Activated T-cell treated with anti-CD3 and anti-CD28 coated beads, Interleukin-2, amount 50 U/mL, for 72 hours (primary cell): Measurements from ENCODE around the gene IKZF2. TPM values are rescaled to one million over a fixed set of nuclear protein-coding genes. Genes with fewer than 3 reads are reported as not detected.
A peak's percentile ranks its signal among the peaks of the same experiment; 100 is the strongest.

Experiments
- ATAC-seq, 2 donors: fragments of 150-1000 bp; cut with Tn5 transposase; replicated peaks in 1 of 2; 2 replicates each; pipeline ENCODE4 v1.10.0; 2021; ENCODE audit warnings: moderate library complexity in 2 of 2, mild to moderate bottlenecking in 1 of 2
- DNase-seq, 2 donors: peaks; one replicate each; pipeline ENCODE4 v3.0.0; 2021 to 2022; ENCODE audit warnings: mixed read lengths in 1 of 2
- H3K27ac Mint-ChIP-seq: one replicate; pipeline ENCODE4 v1.8.0; 2022; ENCODE audit warnings: mild to moderate bottlenecking, moderate library complexity, mixed read lengths
- H3K27me3 Mint-ChIP-seq: one replicate; pipeline ENCODE4 v1.8.0; 2022; ENCODE audit warnings: low read depth, mixed read lengths
- H3K36me3 Mint-ChIP-seq, 2 donors: one replicate each; pipeline ENCODE4 v1.8.0; 2022; ENCODE audit warnings: mixed read lengths in 2 of 2, mild to moderate bottlenecking in 1 of 2; ENCODE audit not compliant: insufficient read depth in 2 of 2
- H3K4me1 Mint-ChIP-seq: one replicate; pipeline ENCODE4 v1.8.0; 2022; ENCODE audit warnings: low read depth, mixed read lengths
- H3K4me3 Mint-ChIP-seq, 2 donors: one replicate each; pipeline ENCODE4 v1.8.0; 2022; ENCODE audit warnings: mild to moderate bottlenecking in 2 of 2, mixed read lengths in 2 of 2, moderate library complexity in 2 of 2
- H3K9me3 Mint-ChIP-seq, 2 donors: one replicate each; pipeline ENCODE4 v1.8.0; 2022; ENCODE audit warnings: mixed read lengths in 2 of 2
- total RNA-seq, 2 donors: library from RNA; stranded (reverse); gene quantifications; one replicate each; pipeline ENCODE4 v1.2.3, GENCODE V29; 2022

IKZF2 gene
- total RNA-seq, 2 donors from 2014 or later: 9.8 to 19.1 TPM

DNA sequence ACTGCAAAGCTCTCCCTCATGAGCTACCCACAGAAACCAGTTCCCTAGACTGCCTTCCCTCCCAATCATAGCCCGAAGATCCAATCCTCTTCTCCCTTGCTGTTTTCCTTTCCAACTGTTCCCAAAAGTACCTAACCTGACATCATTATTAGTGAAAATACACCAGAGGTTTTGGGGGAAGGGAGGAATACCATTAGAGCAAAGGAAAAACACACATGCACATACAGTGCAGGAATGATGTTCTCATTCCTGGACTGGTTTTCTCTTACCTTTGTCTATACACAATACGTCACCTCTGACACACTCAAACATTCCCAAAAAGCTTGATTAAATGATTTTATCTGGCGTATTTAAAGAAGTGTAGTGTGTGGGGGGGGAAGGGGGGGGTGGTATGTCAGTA lies 46.2 kb downstream of the IKZF2 start:
- H3K27me3 Mint-ChIP-seq: peaks cover 8% of the 10 kb centered on the region
- peaks cover 35% of the 10 kb centered on the region for H3K4me1 Mint-ChIP-seq
- H3K9me3 Mint-ChIP-seq: no peaks in the 10 kb centered on the region
- DNase-seq: no peak
- H3K4me3 Mint-ChIP-seq: peak overlapping the region; percentile 42 to 63
- H3K36me3 Mint-ChIP-seq: no peaks in the 10 kb centered on the region
- peak overlapping the region; percentile 14 for H3K27ac Mint-ChIP-seq
- no peak for ATAC-seq

DNA sequence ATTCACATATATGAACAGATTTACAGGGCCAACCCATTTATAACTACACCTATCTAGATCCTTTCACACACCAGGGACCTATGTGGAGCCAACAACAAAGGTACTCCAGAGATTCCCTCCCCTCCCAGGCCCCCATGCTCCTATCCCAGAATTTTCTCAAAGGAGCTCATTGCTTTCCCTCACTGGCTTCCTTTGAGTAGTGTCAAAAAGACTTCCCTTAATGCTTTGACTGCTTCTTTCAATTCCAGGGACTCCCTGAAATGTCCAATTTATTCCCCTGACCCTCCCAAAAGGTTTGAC lies 46.6 kb downstream of the IKZF2 start:
- Mint-ChIP-seq H3K27ac (peak overlapping the region; percentile 14), H3K4me1 (peaks cover 35% of the 10 kb centered on the region)

DNA sequence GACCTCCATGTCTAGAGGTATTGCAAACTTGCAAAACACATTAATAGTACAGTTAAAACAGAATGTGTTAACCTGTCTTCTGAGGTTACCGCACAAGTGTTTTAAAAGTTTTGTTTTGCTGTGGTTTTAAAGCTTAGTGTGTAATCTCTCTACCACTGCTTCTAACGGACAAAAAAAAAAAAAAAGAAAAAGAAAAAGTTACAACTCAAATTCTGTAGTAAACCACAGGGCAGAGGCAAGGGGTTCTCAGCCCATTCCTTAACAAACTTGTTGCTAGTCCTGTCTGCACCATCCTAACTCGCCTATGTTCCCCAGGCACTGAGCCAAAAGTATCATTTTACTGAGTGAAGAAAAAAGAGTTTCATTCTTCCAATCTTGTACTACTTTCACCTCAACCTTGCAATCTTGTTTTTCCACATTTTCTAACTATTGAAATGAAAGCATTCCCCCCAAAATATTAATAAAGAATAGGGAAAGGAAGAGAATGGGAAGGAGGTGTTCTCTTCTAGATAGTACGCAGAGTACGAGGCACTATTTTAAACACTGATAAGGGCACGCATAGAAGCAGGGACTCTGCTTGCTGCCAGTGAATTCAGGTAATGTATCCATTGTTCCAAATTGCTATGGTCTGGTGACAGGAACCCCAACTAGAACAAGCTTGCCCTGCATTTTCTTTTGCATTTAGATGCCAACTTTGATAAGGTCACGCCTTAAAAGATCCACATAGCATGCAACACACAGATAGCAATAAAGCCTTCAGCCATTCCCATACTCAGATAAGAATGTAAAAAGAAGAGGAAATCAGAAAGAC lies 47.1 kb downstream of the IKZF2 start:
- DNase-seq: no peak

More for the DNA sequence above, 46.6 kb downstream of the IKZF2 start:
- H3K9me3 Mint-ChIP-seq: no peaks in the 10 kb centered on the region
- H3K36me3 Mint-ChIP-seq: no peaks in the 10 kb centered on the region
- H3K4me3 Mint-ChIP-seq: peak overlapping the region; percentile 42 to 63
- DNase-seq: no peak
- ATAC-seq: no peak
- H3K27me3 Mint-ChIP-seq: peaks cover 8% of the 10 kb centered on the region

GRCh38 chr2:213101692-213102460 lies 49.5 kb downstream of the IKZF2 start:
- peak overlapping the region in 1 of 2 donors; percentile 65 for H3K4me3 Mint-ChIP-seq
- peak; percentile 53 to 67 for ATAC-seq
- H3K27me3 Mint-ChIP-seq: peaks cover 8% of the 10 kb centered on the region
- H3K4me1 Mint-ChIP-seq: peaks cover 33% of the 10 kb centered on the region
- no peaks in the 10 kb centered on the region for H3K36me3 Mint-ChIP-seq
- H3K27ac Mint-ChIP-seq: peak overlapping the region; percentile 87
- H3K9me3 Mint-ChIP-seq: no peaks in the 10 kb centered on the region
- DNase-seq: no peak

More for the DNA sequence above, 47.1 kb downstream of the IKZF2 start:
- Mint-ChIP-seq H3K4me1 (peaks cover 35% of the 10 kb centered on the region), H3K4me3 (peak overlapping the region; percentile 42 to 63), H3K27me3 (peaks cover 8% of the 10 kb centered on the region), H3K36me3 (no peaks in the 10 kb centered on the region), H3K9me3 (no peaks in the 10 kb centered on the region), H3K27ac (peak overlapping the region; percentile 70)
- peak; percentile 58 to 60 for ATAC-seq

GRCh38 chr2:213101109-213101508 lies 50.3 kb downstream of the IKZF2 start:
- peaks cover 8% of the 10 kb centered on the region for H3K27me3 Mint-ChIP-seq
- H3K4me1 Mint-ChIP-seq: peaks cover 33% of the 10 kb centered on the region
- H3K4me3 Mint-ChIP-seq: peak overlapping the region in 1 of 2 donors; percentile 44
- H3K27ac Mint-ChIP-seq: no peak overlapping the region
- DNase-seq: no peak
- H3K9me3 Mint-ChIP-seq: no peaks in the 10 kb centered on the region
- no peak for ATAC-seq
- H3K36me3 Mint-ChIP-seq: no peaks in the 10 kb centered on the region

- Mint-ChIP-seq H3K4me3 (peak overlapping the region in 1 of 2 donors; percentile 67), H3K27me3 (no peaks in the 10 kb centered on the region), H3K27ac (peak overlapping the region; percentile 91), H3K9me3 (no peaks in the 10 kb centered on the region), H3K4me1 (peaks cover 19% of the 10 kb centered on the region), H3K36me3 (no peaks in the 10 kb centered on the region)
- DNase-seq: no peak
- no peak for ATAC-seq
Observed at GRCh38 chr2:213098612-213099011, 52.8 kb downstream of the IKZF2 start.

DNA sequence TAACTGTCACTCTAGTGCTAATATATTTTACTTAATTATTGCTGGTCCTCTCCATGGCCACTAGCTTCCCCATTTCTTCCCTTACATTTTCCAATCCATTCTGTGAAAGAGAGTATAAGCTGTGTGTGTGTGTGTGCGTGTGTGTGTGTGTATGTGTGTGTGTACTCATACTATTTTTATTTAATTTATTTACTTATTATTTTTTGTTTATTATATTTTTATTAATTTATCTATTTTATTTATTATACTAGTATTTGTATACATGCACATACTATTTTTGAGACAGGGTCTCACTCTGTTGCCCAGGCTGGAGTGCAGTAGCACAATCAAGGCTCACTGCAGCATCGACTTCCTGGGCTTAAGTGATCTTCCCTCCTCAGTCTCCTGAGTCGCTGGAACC lies 59.6 kb downstream of the IKZF2 start:
- Mint-ChIP-seq H3K4me3 (no peak overlapping the region), H3K4me1 (peaks cover 7% of the 10 kb centered on the region), H3K27ac (no peak overlapping the region), H3K27me3 (no peaks in the 10 kb centered on the region), H3K9me3 (peaks cover 0 to 2% of the 10 kb centered on the region in 2 donors), H3K36me3 (no peaks in the 10 kb centered on the region)
- DNase-seq (no peak), ATAC-seq (no peak)

- ATAC-seq (no peak), DNase-seq (no peak)
- Mint-ChIP-seq H3K27me3 (no peaks in the 10 kb centered on the region), H3K36me3 (no peaks in the 10 kb centered on the region), H3K4me3 (no peak overlapping the region), H3K4me1 (peaks cover 7% of the 10 kb centered on the region), H3K9me3 (peaks cover 0 to 2% of the 10 kb centered on the region in 2 donors), H3K27ac (no peak overlapping the region)
Observed at GRCh38 chr2:213090772-213091171, 60.6 kb downstream of the IKZF2 start.

GRCh38 chr2:213089438-213089837 lies 62.0 kb downstream of the IKZF2 start:
- Mint-ChIP-seq H3K27ac (peak overlapping the region; percentile 19), H3K27me3 (no peaks in the 10 kb centered on the region), H3K4me1 (peaks cover 11% of the 10 kb centered on the region), H3K4me3 (no peak overlapping the region), H3K36me3 (no peaks in the 10 kb centered on the region), H3K9me3 (peaks cover 0 to 2% of the 10 kb centered on the region in 2 donors)
- ATAC-seq (no peak), DNase-seq (no peak)

DNA sequence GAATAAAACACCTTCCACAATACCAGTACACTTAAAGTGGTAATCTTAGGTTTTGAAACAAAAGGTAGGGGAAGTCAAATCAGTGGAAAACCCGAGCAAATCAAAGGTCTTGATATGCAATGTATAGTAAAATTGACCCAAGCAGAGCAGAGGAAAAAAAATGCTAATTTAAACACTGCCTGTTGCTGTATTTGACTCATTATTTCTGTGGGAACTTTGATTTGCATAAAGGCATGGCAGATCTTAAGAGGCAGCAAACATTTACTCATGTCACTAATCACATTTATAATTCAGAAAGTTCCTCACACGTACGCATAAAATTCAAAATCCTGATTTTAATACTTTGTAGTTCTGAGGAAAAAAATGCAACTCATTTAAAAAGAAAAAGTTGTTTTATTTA lies 64.4 kb downstream of the IKZF2 start:
- Mint-ChIP-seq H3K9me3 (peaks cover 0 to 2% of the 10 kb centered on the region in 2 donors), H3K36me3 (no peaks in the 10 kb centered on the region), H3K27me3 (no peaks in the 10 kb centered on the region), H3K27ac (no peak overlapping the region), H3K4me1 (peaks cover 12% of the 10 kb centered on the region), H3K4me3 (no peak overlapping the region)
- ATAC-seq (peak in 1 of 2 donors; percentile 48), DNase-seq (no peak)

- Mint-ChIP-seq H3K4me1 (peaks cover 12% of the 10 kb centered on the region), H3K27me3 (no peaks in the 10 kb centered on the region), H3K27ac (no peak overlapping the region), H3K4me3 (no peak overlapping the region), H3K36me3 (no peaks in the 10 kb centered on the region), H3K9me3 (peaks cover 0 to 2% of the 10 kb centered on the region in 2 donors)
- DNase-seq (no peak), ATAC-seq (no peak)
Observed at GRCh38 chr2:213086571-213086970, 64.8 kb downstream of the IKZF2 start.

GRCh38 chr2:213086050-213086449 lies 65.4 kb downstream of the IKZF2 start:
- no peaks in the 10 kb centered on the region for H3K36me3 Mint-ChIP-seq
- H3K27ac Mint-ChIP-seq: peak overlapping the region; percentile 15
- no peak overlapping the region for H3K4me3 Mint-ChIP-seq
- no peak for ATAC-seq
- H3K4me1 Mint-ChIP-seq: peaks cover 12% of the 10 kb centered on the region
- no peaks in the 10 kb centered on the region for H3K27me3 Mint-ChIP-seq
- peaks cover 2% of the 10 kb centered on the region in 2 donors for H3K9me3 Mint-ChIP-seq
- DNase-seq: no peak

DNA sequence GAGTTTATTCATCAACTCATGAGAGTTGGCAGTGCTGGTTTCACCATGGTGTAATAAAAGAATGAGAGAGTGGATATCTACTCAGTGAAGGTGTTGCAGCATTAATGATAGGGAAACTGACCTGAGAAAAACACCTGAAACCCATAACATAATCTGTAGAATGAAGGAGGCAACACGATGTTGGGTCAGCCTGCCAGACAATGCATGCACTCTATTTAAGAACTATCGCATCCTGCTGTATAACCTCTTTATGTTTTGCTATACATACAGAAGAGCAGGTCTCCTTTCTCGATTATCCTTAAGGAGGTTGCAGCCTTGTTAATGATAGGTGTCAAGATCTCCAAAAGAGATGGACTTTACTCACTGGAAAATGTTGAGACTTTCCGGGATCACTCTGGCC lies 65.9 kb downstream of the IKZF2 start:
- Mint-ChIP-seq H3K27me3 (no peaks in the 10 kb centered on the region), H3K36me3 (no peaks in the 10 kb centered on the region), H3K4me1 (peaks cover 12% of the 10 kb centered on the region), H3K27ac (peak overlapping the region; percentile 25), H3K4me3 (peak overlapping the region in 1 of 2 donors; percentile 5), H3K9me3 (peaks cover 2% of the 10 kb centered on the region in 2 donors)
- DNase-seq (no peak), ATAC-seq (no peak)
